GM12874 (cell line): ENCODE measurements around the gene ZIM2.

Experiments used
- TF ChIP-seq, protein P1 (sequence below): IDR thresholded peaks from 2 replicates; pipeline ENCODE4 v1.5.1; 2011; ENCODE audit warnings: low read depth, mild to moderate bottlenecking, control low read depth, low read length, moderate library complexity; ENCODE audit not compliant: insufficient read depth

Gene ZIM2

DNA sequence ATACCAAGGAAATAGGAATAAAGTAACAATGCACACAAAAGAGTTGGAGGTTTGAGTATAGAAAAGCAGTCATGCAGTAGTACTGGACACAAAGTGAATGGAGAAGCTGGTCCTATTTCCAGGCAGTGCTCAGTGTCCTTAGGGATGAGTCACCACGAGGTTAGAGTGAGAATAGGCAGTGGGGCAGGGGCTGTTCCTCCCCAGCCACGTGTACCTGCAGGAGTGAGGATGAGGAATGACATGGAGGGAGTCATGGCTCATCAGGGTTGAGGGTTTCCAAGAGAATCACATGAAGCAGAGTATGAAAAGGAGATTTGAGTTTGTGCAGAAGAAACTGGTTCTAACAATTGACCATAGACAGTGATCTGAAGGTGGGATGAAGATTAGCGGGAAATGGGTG, 94.2 kb downstream of the ZIM2 start:
- TF ChIP-seq, protein P1, sequence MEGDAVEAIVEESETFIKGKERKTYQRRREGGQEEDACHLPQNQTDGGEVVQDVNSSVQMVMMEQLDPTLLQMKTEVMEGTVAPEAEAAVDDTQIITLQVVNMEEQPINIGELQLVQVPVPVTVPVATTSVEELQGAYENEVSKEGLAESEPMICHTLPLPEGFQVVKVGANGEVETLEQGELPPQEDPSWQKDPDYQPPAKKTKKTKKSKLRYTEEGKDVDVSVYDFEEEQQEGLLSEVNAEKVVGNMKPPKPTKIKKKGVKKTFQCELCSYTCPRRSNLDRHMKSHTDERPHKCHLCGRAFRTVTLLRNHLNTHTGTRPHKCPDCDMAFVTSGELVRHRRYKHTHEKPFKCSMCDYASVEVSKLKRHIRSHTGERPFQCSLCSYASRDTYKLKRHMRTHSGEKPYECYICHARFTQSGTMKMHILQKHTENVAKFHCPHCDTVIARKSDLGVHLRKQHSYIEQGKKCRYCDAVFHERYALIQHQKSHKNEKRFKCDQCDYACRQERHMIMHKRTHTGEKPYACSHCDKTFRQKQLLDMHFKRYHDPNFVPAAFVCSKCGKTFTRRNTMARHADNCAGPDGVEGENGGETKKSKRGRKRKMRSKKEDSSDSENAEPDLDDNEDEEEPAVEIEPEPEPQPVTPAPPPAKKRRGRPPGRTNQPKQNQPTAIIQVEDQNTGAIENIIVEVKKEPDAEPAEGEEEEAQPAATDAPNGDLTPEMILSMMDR: no peak

DNA sequence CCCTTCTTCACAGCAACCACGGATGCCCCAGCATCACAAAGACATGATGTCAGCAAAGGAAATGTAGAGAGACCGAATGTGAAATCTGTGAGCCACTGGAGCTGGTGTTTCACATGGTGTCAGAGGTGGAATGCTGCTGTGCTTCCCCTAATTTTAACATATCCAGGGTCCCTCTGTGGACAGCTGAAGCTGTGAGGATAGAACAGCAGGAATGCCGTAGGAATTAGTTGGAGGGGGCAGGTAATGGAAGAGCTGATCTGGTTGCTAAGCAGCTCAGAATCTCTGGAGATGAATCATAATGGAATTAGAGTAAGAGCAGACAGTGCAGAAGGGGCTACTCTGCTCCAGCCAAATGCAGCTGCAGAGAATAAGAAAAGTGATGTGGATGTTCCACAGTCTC, 100.0 kb downstream of the ZIM2 start:
- TF ChIP-seq, protein P1: no peak

DNA sequence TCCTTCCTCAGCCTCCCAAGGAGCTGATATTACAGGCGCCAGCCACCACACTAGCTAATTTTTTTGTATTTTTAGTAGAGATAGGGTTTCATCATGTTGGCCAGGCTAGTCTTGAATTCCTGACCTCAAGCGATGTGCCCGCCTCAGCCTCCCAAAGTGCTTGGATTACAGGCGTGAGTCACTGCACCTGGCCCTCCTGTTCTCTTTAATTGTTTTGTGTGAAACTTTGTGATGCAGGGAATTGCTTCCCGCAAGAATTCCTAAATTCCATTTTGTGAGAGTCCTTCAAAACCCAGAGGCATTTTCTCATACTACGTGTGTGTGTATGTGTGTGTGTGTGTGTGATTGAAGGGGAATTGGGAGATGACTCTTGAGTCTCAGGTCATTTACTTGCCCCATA, 104.0 kb downstream of the ZIM2 start:
- TF ChIP-seq, protein P1: no peak

DNA sequence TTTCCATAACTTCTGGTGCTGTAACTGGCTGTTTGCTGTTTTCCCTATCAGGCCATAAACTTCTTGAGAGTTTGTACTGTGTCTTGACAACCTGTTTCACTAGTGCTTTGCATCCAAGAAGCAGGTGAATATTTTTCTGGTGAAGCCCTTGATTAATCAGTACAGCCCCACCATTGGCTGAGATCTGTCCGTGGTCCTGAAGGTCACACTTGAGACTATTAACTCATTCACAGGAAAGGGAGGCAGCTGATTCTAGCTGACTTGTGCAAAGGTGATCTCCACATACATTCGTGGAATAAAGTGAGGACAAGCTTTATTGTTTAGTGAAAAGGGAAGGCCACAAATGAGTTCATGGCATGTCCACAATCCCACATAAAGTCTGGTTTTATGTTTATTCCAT, 107.5 kb downstream of the ZIM2 start:
- TF ChIP-seq, protein P1: no peak

DNA sequence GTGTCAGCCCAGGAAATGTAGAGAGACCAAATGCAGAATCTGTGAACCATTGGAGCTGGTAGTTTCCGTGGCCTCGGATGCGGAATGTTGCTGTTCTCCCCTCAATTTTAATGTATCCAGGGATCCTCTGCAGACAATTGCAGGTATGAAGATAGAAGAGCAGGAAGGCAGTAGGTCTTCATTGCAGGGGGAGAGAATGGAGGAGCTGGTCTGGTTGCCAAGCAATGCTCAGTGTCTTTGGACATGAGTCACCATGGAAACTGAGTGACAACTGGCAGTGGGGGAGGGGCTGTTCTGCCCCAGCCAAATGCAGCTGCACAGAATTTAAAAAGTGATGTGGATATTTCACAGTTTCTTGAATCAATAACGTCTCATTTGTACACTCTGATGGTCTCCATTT, 112.8 kb downstream of the ZIM2 start:
- TF ChIP-seq, protein P1: no peak

DNA sequence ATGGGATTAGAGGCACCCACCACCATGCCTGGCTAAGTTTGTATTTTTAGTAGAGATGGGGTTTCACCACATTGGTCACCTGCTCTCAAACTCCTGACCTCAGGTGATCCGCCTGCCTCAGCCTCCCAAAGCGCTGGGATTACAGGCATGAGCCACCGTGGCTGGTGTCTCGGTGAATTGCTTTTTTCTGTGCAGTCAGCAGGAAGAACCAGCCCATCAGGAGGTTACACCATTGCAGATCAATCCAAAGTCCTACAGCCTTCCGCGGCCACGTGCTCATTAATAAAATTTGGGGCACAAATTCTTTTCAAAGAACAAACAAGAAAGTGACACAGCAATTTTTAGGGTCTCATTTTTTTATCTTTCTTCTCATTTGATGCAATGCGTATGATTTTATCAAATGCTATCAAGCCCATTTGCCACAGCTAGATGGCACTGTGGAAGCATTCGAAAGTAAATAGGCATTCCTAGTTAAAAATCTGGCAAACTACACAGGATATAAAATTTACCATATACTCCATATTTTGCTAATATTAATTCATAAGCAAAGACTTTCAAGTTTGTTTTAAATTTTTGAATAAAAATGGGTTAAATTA, 114.6 kb downstream of the ZIM2 start:
- TF ChIP-seq, protein P1: no peak
